Hepatocyte (in vitro differentiated cells): ENCODE measurements around the gene TFR2. TPM values are rescaled to one million over a fixed set of nuclear protein-coding genes. Genes with fewer than 3 reads are reported as not detected.

Experiments
- DNase-seq: peaks from one replicate; pipeline ENCODE4 v3.0.0-alpha.2; 2016; ENCODE audit warnings: low spot score
- H2AFZ ChIP-seq: fragments of 200-600 bp; sonication (generic); 2 replicates; pipeline ENCODE4 v1.6.0; 2016; ENCODE audit warnings: antibody characterized with exemption, mild to moderate bottlenecking
- H3K27ac ChIP-seq: fragments of 200-600 bp; sonication (generic); 2 replicates; pipeline ENCODE4 v1.5.1; 2016; ENCODE audit warnings: mild to moderate bottlenecking
- H3K27me3 ChIP-seq: fragments of 200-600 bp; sonication (generic); 2 replicates; pipeline ENCODE4 v1.6.1; 2016
- H3K36me3 ChIP-seq: fragments of 200-600 bp; sonication (generic); replicated peaks from 2 replicates; pipeline ENCODE4 v1.5.1; 2016; ENCODE audit warnings: low read depth; ENCODE audit not compliant: insufficient read depth
- H3K4me1 ChIP-seq: fragments of 200-600 bp; sonication (generic); 2 replicates; pipeline ENCODE4 v1.5.1; 2016; ENCODE audit warnings: mild to moderate bottlenecking, moderate library complexity; ENCODE audit not compliant: insufficient read depth
- H3K4me2 ChIP-seq: fragments of 200-600 bp; sonication (generic); 2 replicates; pipeline ENCODE4 v1.6.0; 2016
- H3K4me3 ChIP-seq: fragments of 200-600 bp; sonication (generic); 2 replicates; pipeline ENCODE4 v1.5.1; 2016; ENCODE audit warnings: mild to moderate bottlenecking
- H3K79me2 ChIP-seq: fragments of 200-600 bp; sonication (generic); 2 replicates; pipeline ENCODE4 v1.6.0; 2017; ENCODE audit warnings: mild to moderate bottlenecking
- H3K9me2 ChIP-seq: fragments of 200-600 bp; sonication (generic); replicated peaks from 2 replicates; pipeline ENCODE4 v1.6.0; 2017; ENCODE audit warnings: mild to moderate bottlenecking; ENCODE audit not compliant: insufficient read depth
- H3K9me3 ChIP-seq: fragments of 200-600 bp; sonication (generic); 2 replicates; pipeline ENCODE4 v1.5.1; 2016; ENCODE audit warnings: low read depth, mild to moderate bottlenecking
- H4K20me1 ChIP-seq: fragments of 200-600 bp; sonication (generic); 2 replicates; pipeline ENCODE4 v1.6.0; 2016; ENCODE audit warnings: mild to moderate bottlenecking; ENCODE audit not compliant: insufficient read depth, poor library complexity, severe bottlenecking
- CTCF ChIP-seq: fragments of 200-600 bp; sonication (generic); IDR thresholded peaks from 2 replicates; pipeline ENCODE4 v1.5.1; 2016; ENCODE audit warnings: antibody characterized with exemption, mild to moderate bottlenecking; ENCODE audit not compliant: poor library complexity
- EZH2 ChIP-seq: fragments of 200-600 bp; sonication (generic); IDR thresholded peaks from 2 replicates; pipeline ENCODE4 v1.6.1; 2016; ENCODE audit warnings: antibody characterized with exemption, mild to moderate bottlenecking, borderline replicate concordance
- EZH2phosphoT487 ChIP-seq: fragments of 200-600 bp; sonication (generic); IDR thresholded peaks from one replicate; pipeline ENCODE4 v1.6.1; 2018; ENCODE audit warnings: antibody characterized with exemption, mild to moderate bottlenecking, low read depth, moderate library complexity; ENCODE audit not compliant: unreplicated experiment, severe bottlenecking
- WGBS: methylation state at CpG from one replicate; pipeline ENCODE4 v1.1.6; 2016; ENCODE audit warnings: low lambda C conversion rate; ENCODE audit errors: missing lambda C conversion rate; 5-methylcytosine and 5-hydroxymethylcytosine counted together
- polyA plus RNA-seq: library from polyadenylated mRNA; unstranded; fragments of >200 nt; fragmentation: Nextera tagmentation; extraction: Ambion mirVana; gene quantifications from 2 replicates; pipeline ENCODE4 v1.2.1, GENCODE V29; 2016
- total RNA-seq: library from RNA; depleted of rRNA; stranded (reverse); fragments of >200 nt; gene quantifications from 2 replicates; pipeline ENCODE4 v1.2.3, GENCODE V29; 2014

Gene TFR2
- total and polyA plus RNA-seq, 2 experiments from 2014 or later, result 13.5 to 16.8 TPM

- Histone ChIP-seq H3K9me2 (no peaks in the 10 kb centered on the region), H3K4me1 (peaks cover 6% of the 10 kb centered on the region), H3K27ac (no peak overlapping the region), H3K36me3 (no peaks in the 10 kb centered on the region), H3K9me3 (no peaks in the 10 kb centered on the region), H2AFZ (peak overlapping the region; percentile 77), H3K4me3 (peak overlapping the region; percentile 31), H3K79me2 (no peaks in the 10 kb centered on the region), H4K20me1 (no peaks in the 10 kb centered on the region), H3K4me2 (peak overlapping the region; percentile 98), H3K27me3 (peaks cover 7% of the 10 kb centered on the region)
- peak; percentile 65 for TF ChIP-seq EZH2
- TF ChIP-seq EZH2phosphoT487, result no peak
- TF ChIP-seq CTCF, result peak; percentile 41
- peak; percentile 73 for DNase-seq
- WGBS, result 3% methylated on average over 61 of the region's 72 CpGs
Measured at GRCh38 chr7:100632951-100633717, 8.2 kb downstream of the TFR2 start.

GRCh38 chr7:100630066-100630465 lies 11.3 kb downstream of the TFR2 start:
- no peaks in the 10 kb centered on the region for H3K9me3 ChIP-seq
- no peak for TF ChIP-seq EZH2phosphoT487
- no peak for TF ChIP-seq EZH2
- TF ChIP-seq CTCF, result no peak
- 96% methylated on average over 4 of the region's 4 CpGs for WGBS
- peaks cover 8% of the 10 kb centered on the region for H3K4me1 ChIP-seq
- H2AFZ ChIP-seq, result no peak overlapping the region
- H3K79me2 ChIP-seq, result no peaks in the 10 kb centered on the region
- H3K4me3 ChIP-seq, result no peak overlapping the region
- no peak for DNase-seq
- H3K27ac ChIP-seq, result no peak overlapping the region
- no peaks in the 10 kb centered on the region for H4K20me1 ChIP-seq
- no peaks in the 10 kb centered on the region for H3K36me3 ChIP-seq
- H3K4me2 ChIP-seq, result no peak overlapping the region
- H3K9me2 ChIP-seq, result no peaks in the 10 kb centered on the region
- peaks cover 7% of the 10 kb centered on the region for H3K27me3 ChIP-seq

- Histone ChIP-seq H3K36me3 (no peaks in the 10 kb centered on the region), H3K4me2 (no peak overlapping the region), H3K27ac (no peak overlapping the region), H3K79me2 (no peaks in the 10 kb centered on the region), H3K9me2 (no peaks in the 10 kb centered on the region), H3K27me3 (peaks cover 7% of the 10 kb centered on the region), H4K20me1 (no peaks in the 10 kb centered on the region), H3K4me1 (peaks cover 8% of the 10 kb centered on the region), H2AFZ (no peak overlapping the region), H3K4me3 (no peak overlapping the region), H3K9me3 (no peaks in the 10 kb centered on the region)
- 78% methylated on average over 9 of the region's 11 CpGs for WGBS
- TF ChIP-seq CTCF (no peak), EZH2 (no peak), EZH2phosphoT487 (no peak)
- no peak for DNase-seq
Measured at GRCh38 chr7:100629117-100629716, 12.1 kb downstream of the TFR2 start.
